HepG2 (cell line): Measurements from ENCODE around the gene TEX22. TPM values are rescaled to one million over a fixed set of nuclear protein-coding genes. Genes with fewer than 3 reads are reported as not detected.

Source experiments
- BATF2 ChIP-seq: sonication (generic); formaldehyde crosslinking; IDR thresholded peaks from 2 replicates; pipeline ENCODE4 v1.8.0; 2022; ENCODE audit warnings: mild to moderate bottlenecking, missing genetic modification reagents, moderate library complexity
- BORCS8-MEF2B ChIP-seq: sonication (generic); formaldehyde crosslinking; IDR thresholded peaks from 2 replicates; pipeline ENCODE4 v1.8.0; 2022; ENCODE audit warnings: mild to moderate bottlenecking, missing genetic modification reagents
- CBX5 ChIP-seq: sonication (generic); formaldehyde crosslinking; IDR thresholded peaks from 2 replicates; pipeline ENCODE4 v1.4.0; 2020; ENCODE audit warnings: missing genetic modification reagents, borderline replicate concordance
- EP300 ChIP-seq, 3 experiments: sonication (generic) in 1 of 3; formaldehyde crosslinking in 1 of 3; IDR thresholded peaks; 2 replicates each; pipeline versions ENCODE4 v1.5.1 to v1.6.1; 2011 to 2020; ENCODE audit warnings: low read depth in 2 of 3, low read length in 2 of 3, borderline replicate concordance in 1 of 3, improper control_type of control experiment in 1 of 3, mild to moderate bottlenecking in 1 of 3, missing genetic modification reagents in 1 of 3, moderate library complexity in 1 of 3
- FOXA1 ChIP-seq, 2 experiments: fragments of 450-650 bp in 1 of 2; sonication (generic) in 1 of 2; formaldehyde crosslinking in 1 of 2; IDR thresholded peaks; 2 replicates each; pipeline versions ENCODE4 v1.4.0 to v1.6.1; 2016 to 2020; ENCODE audit warnings: missing genetic modification reagents in 1 of 2
- FOXA3 ChIP-seq: IDR thresholded peaks from 2 replicates; pipeline ENCODE4 v1.6.1; 2016; ENCODE audit warnings: missing genetic modification reagents, missing compliant biosample characterization
- FOXK1 ChIP-seq: sonication (generic); formaldehyde crosslinking; IDR thresholded peaks from 2 replicates; pipeline ENCODE4 v1.4.0; 2020; ENCODE audit warnings: low read depth, missing genetic modification reagents, borderline replicate concordance
- KLF9 ChIP-seq: IDR thresholded peaks from 2 replicates; pipeline ENCODE4 v1.6.1; 2016; ENCODE audit warnings: low read depth
- MAFG ChIP-seq: sonication (generic); formaldehyde crosslinking; IDR thresholded peaks from 2 replicates; pipeline ENCODE4 v1.5.1; 2020; ENCODE audit warnings: mild to moderate bottlenecking, missing genetic modification reagents
- MEF2D ChIP-seq: sonication (generic); formaldehyde crosslinking; IDR thresholded peaks from 2 replicates; pipeline ENCODE4 v1.5.1; 2020; ENCODE audit warnings: mild to moderate bottlenecking, missing genetic modification reagents
- MNT ChIP-seq: fragments of 450-650 bp; IDR thresholded peaks from 2 replicates; pipeline ENCODE4 v1.6.1; 2016
- NFKBIZ ChIP-seq: IDR thresholded peaks from 2 replicates; pipeline ENCODE4 v1.6.1; 2018; ENCODE audit warnings: missing genetic modification reagents, missing compliant biosample characterization
- PCBP2 ChIP-seq: fragments of 200-400 bp; formaldehyde crosslinking; optimal IDR thresholded peaks from 2 replicates; pipeline ENCODE3; 2018; ENCODE audit warnings: low read length, low read depth; ENCODE audit not compliant: poor library complexity, severe bottlenecking
- PHF21A ChIP-seq: sonication (generic); formaldehyde crosslinking; IDR thresholded peaks from 2 replicates; pipeline ENCODE4 v1.5.0; 2020; ENCODE audit warnings: mild to moderate bottlenecking, missing genetic modification reagents
- PTBP1 ChIP-seq: fragments of 200-400 bp; formaldehyde crosslinking; IDR thresholded peaks from 2 replicates; pipeline ENCODE4 v1.6.1; 2018; ENCODE audit warnings: low read length, low read depth; ENCODE audit not compliant: poor library complexity, severe bottlenecking
- SIN3A ChIP-seq: IDR thresholded peaks from 2 replicates; pipeline ENCODE4 v1.6.1; 2011; ENCODE audit warnings: low read depth, mild to moderate bottlenecking, control low read depth, low read length, borderline replicate concordance
- THYN1 ChIP-seq: sonication (generic); formaldehyde crosslinking; IDR thresholded peaks from 2 replicates; pipeline ENCODE4 v1.8.1; 2023; ENCODE audit warnings: low read depth, mild to moderate bottlenecking, moderate library complexity, missing genetic modification reagents, borderline replicate concordance
- U2AF2 ChIP-seq: fragments of 200-400 bp; formaldehyde crosslinking; IDR thresholded peaks from 2 replicates; pipeline ENCODE4 v1.6.1; 2017; ENCODE audit warnings: low read depth, mild to moderate bottlenecking, low read length
- ZBTB38 ChIP-seq: sonication (generic); formaldehyde crosslinking; IDR thresholded peaks from 2 replicates; pipeline ENCODE4 v1.5.1; 2020; ENCODE audit warnings: mild to moderate bottlenecking, missing genetic modification reagents
- ZNF44 ChIP-seq: sonication (generic); formaldehyde crosslinking; IDR thresholded peaks from 2 replicates; pipeline ENCODE4 v1.5.1; 2020; ENCODE audit warnings: mild to moderate bottlenecking, missing genetic modification reagents
- ZNF564 ChIP-seq: sonication (generic); formaldehyde crosslinking; IDR thresholded peaks from 2 replicates; pipeline ENCODE4 v1.8.1; 2023; ENCODE audit warnings: mild to moderate bottlenecking, missing genetic modification reagents
- ZNF614 ChIP-seq: IDR thresholded peaks from 2 replicates; pipeline ENCODE4 v1.6.1; 2018; ENCODE audit warnings: missing biosample characterization, missing genetic modification reagents, inconsistent platforms, borderline replicate concordance
- polyA plus RNA-seq, 8 experiments: library from polyadenylated mRNA; depleted of rRNA in 3 of 8; stranded (reverse) in 7 of 8; unstranded in 1 of 8; fragments of >200 nt; fragmentation: Illumina TruSeq in 4 of 8; extraction: Trizol in 4 of 8; gene quantifications; 2 replicates each; pipeline versions ENCODE4 v1.2.1 to v1.2.3, GENCODE V29; 2011 to 2016; ENCODE audit warnings: low read depth in 4 of 8, missing spikeins in 1 of 8, mixed read lengths in 1 of 8; ENCODE audit not compliant: insufficient read depth in 1 of 8
- total RNA-seq, 5 experiments: library from RNA; depleted of rRNA; stranded (reverse); fragments of >200 nt; fragmentation: Illumina TruSeq; extraction: Trizol; gene quantifications; 2 replicates each; pipeline ENCODE4 v1.2.3, GENCODE V29; 2016; ENCODE audit warnings: low read depth in 1 of 5
- TF ChIP-seq, protein P1 (sequence below): IDR thresholded peaks from 2 replicates; pipeline ENCODE4 v1.6.1; 2018; ENCODE audit warnings: missing genetic modification reagents
- TF ChIP-seq, protein P2 (sequence below): sonication (generic); formaldehyde crosslinking; IDR thresholded peaks from 2 replicates; pipeline ENCODE4 v1.5.0; 2020; ENCODE audit warnings: mild to moderate bottlenecking, missing genetic modification reagents

The TEX22 gene
- total and polyA plus RNA-seq, 2 of the 13 experiments (the other 11 are each of a cell fraction or from before 2014, with no cell fraction given): 0.07 to 0.27 TPM

DNA sequence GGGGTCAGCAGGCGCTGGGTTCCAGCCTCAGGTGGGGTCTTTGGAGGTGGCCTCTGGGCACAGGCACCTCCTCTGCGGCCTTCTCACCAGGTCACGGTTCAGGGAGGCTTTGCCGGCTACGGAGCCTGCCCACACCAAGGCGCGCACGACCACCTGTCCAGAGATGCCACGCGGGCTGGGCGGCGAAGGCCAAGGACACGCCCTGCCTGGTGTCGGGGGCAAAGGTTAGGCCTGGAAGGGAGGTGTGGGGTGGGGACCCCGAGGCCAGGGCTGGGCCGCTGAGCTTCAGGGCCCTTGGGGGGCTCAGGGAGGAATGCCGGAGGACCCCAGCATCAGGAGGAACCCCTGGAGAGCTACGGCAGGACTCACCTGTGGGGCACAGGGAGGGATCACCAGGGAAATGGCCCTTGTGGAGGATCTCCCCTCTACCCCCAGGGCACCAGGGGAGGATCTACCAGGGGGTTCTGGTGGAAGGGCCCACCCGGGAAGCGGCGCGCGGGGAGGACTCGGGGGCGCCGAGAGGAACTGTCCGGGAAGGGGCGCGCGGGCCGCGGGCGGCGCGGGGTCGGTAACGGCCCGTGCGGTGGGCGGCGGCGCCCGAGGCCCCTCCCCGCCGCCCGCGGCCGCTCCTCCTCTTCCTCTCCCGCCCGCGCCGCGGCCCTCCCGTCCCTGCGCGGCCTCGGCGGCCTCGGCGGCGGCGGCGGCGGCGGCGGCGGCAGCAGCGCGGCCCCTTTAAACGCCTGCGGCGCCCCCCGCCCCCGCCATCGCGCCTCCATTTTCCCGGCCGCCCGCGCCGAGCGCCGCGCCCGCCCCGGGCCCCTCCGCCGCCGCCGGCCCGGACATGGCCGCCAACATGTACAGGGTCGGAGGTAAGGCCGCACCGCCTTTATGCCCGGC is 21.1 kb downstream of the TEX22 start, which contains the start of gene MTA1 (continued):
- TF ChIP-seq, protein P1, sequence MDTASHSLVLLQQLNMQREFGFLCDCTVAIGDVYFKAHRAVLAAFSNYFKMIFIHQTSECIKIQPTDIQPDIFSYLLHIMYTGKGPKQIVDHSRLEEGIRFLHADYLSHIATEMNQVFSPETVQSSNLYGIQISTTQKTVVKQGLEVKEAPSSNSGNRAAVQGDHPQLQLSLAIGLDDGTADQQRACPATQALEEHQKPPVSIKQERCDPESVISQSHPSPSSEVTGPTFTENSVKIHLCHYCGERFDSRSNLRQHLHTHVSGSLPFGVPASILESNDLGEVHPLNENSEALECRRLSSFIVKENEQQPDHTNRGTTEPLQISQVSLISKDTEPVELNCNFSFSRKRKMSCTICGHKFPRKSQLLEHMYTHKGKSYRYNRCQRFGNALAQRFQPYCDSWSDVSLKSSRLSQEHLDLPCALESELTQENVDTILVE (CRISPR knock-in tag): no peak; the same call in 1 of the 2 replicates
- TF ChIP-seq SIN3A (no peak), FOXA1 (IDR thresholded peaks at IDR 0.05) (no peak), FOXA1 (CRISPR knock-in tag; IDR thresholded peaks at IDR 0.05) (no peak), NFKBIZ (CRISPR knock-in tag) (0 out of 2 replicates have a peak, but pooled peaks have one; percentile 38), PTBP1 (peak; percentile 50), CBX5 (CRISPR knock-in tag) (no peak), ZNF614 (CRISPR knock-in tag) (no peak), PHF21A (CRISPR knock-in tag) (no peak), BORCS8-MEF2B (peak; percentile 79; the same call in 1 of the 2 replicates), FOXK1 (CRISPR knock-in tag) (no peak), KLF9 (CRISPR knock-in tag) (no peak), U2AF2 (no peak), MEF2D (CRISPR knock-in tag) (peak; percentile 79; the same call in 1 of the 2 replicates), FOXA3 (CRISPR knock-in tag) (no peak), THYN1 (CRISPR knock-in tag) (no peak), ZNF564 (CRISPR knock-in tag) (no peak), ZBTB38 (no peak; the same call in 1 of the 2 replicates), MNT (no peak), ZNF44 (0 out of 2 replicates have a peak, but pooled peaks have one; percentile 15), MAFG (CRISPR knock-in tag) (no peak), BATF2 (CRISPR knock-in tag) (no peak), PCBP2 (no peak), EP300 (IDR thresholded peaks at IDR 0.05; ENCODE audit: low read depth in 2 of 2, low read length in 2 of 2) (no peak), EP300 (CRISPR knock-in tag; IDR thresholded peaks at IDR 0.05; ENCODE audit: borderline replicate concordance) (no peak)
- TF ChIP-seq, protein P2, sequence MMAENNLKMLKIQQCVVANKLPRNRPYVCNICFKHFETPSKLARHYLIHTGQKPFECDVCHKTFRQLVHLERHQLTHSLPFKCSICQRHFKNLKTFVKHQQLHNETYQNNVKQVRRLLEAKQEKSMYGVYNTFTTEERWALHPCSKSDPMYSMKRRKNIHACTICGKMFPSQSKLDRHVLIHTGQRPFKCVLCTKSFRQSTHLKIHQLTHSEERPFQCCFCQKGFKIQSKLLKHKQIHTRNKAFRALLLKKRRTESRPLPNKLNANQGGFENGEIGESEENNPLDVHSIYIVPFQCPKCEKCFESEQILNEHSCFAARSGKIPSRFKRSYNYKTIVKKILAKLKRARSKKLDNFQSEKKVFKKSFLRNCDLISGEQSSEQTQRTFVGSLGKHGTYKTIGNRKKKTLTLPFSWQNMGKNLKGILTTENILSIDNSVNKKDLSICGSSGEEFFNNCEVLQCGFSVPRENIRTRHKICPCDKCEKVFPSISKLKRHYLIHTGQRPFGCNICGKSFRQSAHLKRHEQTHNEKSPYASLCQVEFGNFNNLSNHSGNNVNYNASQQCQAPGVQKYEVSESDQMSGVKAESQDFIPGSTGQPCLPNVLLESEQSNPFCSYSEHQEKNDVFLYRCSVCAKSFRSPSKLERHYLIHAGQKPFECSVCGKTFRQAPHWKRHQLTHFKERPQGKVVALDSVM: 0 out of 2 replicates have a peak, but pooled peaks have one; percentile 11
